COLO668 (cell line): ENCODE results near the gene KCND2.
A peak's percentile ranks its signal among the peaks of the same experiment; 100 is the strongest.
"Not testable (repeated sequence)": the region's sequence is repeated elsewhere in the genome, so short reads cannot be mapped to it uniquely, and the experiment has no call there.

Experiments used
- DNase-seq: peaks from one replicate; lab custom pipeline; 2025; ENCODE audit not compliant: unreplicated experiment; lab: John Stamatoyannopoulos, UW

Gene KCND2

DNA sequence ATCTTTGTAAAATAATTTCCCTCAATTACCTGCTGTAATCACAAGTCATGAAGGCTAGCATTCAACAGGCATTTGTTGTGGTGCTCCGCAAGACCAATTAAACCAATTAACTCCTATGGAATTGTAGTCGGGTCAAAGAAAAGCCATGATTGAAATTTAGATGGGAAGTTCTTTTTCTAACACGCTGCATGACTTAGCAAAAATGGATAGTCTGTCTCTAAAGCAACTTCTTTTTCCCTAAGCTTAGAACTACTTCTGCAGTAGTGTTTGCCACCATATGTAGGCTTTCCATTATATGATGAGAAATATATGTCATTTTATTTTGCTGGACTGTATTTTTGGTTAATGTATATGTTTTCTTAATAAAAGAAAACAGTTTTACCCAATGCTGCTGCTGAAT is 465.8 kb downstream of the KCND2 start:
- DNase-seq = no peak

DNA sequence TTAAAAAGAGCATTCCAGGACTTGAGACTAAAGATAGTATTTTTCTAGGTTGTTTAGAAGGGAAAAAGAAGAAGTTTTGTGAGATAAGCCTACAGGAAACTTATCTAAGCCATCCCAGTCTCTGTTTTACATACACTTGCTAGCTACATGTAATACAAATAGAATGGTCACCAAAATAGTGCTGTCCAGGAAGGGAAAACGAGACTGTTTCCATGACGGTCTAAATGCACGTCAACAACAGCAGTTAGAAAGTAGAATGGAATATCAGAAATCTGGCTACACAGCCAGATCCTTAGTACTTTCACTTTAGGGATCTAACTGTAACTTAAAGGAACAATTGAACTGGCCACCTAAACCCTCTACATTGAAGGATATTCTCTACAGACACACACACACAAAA is 467.4 kb downstream of the KCND2 start:
- DNase-seq = peak; percentile 6

DNA sequence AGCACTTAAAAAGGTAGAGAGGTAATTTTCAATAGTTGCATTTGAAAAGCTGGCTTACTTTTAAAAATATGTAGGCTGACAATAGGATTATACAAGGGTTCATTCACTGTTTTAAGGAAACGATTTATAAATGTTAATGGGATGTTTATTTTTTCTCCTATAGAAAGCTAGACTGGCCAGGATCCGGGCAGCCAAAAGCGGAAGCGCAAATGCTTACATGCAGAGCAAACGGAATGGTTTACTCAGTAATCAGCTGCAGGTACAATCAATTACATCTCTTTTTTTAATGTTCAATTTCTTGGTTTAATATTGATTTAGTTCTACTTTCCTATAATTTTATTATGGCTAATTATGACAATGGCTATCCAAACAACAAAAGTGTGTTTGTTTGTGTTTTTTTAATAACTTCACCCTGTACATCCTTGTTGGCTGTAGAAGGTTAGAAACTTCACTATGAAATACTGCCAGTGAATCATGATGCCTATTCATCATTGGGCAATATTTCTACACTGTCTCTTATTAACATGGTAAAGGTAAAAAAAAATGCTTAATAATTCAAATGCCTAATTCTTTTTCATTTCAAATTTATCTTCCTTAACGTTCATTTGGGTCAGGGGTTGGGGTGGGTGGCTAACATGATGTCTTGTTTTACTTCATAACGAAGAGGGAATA is 468.5 kb downstream of the KCND2 start:
- peak; percentile 56 for DNase-seq

DNA sequence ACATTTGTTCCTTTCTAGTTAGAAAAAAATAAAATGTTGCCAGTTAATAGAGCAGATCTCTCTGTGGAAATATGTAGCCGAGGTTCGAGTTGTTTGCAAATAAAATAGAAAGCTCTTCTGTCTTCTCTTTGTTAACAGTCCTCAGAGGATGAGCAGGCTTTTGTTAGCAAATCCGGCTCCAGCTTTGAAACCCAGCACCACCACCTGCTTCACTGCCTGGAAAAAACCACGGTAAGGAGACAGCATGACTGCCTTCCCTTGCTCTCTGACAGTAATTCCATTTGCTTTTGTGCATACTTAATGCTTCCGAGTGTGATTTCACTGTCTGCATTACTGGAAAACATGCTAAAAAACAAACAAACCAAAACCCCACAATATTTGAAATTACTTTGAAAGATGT is 469.4 kb downstream of the KCND2 start:
- DNase-seq = peak; percentile 76

DNA sequence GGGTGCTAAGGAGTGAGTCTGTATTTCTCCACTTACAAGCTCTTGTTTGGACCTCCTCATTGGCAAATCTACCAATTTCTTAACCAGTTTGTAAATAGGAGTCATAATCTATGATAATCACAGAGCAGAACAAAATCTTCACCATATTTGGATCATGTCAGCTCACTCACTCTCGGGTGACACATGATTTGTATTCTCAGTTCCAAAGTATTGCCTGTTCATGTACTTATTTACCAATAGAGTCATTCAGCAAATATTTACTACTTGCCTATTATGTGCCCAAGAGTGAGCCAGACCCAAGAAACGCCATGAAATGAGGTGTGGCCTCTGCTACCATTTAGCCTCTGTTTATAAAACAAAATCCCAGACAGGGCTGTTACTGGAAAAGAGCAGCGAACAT is 470.2 kb downstream of the KCND2 start:
- peak; percentile 14 for DNase-seq

DNA sequence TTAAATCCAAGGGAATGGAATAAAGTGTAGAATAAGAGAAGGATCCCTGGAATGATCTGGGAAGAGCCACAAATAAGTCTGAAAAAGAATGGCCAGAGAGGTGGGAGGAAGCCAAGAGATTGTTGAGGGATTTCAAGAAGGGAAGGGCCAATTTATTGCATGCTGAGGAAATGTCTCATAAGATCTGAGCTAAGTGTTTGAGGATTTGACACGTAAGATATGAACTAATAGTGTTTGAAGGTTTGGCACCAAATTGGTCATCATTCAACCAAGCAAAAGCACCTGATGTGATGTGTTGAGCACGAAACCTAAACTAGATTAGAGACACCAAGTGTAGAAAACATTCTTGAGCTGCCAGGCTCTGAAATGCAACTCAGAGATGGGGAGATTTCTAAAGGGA is 487.1 kb downstream of the KCND2 start:
- no peak for DNase-seq

DNA sequence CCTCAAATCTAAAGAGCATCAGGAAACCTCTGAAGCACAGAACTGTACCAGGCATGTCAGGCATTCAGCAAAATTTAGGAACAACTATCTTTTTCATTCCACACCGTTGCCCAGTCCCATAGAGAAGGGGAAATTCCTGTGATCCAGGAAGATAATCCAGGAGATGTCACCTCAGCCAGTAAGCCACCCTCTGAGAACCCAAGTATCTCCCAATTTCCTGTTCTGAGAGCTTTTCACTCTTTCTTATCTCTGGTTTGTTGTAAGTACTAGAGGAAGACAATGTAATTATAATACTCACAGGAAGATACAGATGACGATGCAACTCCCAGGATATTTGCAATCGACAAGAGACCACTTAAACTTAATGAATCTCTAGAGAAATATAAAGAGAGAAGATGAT is 487.9 kb downstream of the KCND2 start:
- no peak for DNase-seq

DNA sequence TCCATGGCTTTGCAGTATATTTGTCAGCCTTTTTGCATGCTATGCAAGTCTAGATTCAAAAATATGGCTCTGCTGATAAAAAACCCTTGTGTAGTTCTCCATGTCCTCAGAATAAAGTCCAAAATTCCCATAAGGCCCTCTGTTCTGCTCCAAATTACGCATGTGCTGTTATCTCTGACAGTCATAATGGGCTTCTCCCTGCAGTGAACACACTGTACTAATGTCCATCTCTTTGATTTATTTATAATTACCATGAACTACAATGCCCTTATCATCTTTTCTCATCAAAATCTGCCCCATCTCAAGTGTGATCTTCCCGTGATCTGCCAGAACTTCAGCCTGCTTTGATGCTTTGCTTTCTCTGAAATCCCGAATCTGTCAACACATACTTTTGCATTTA is 497.2 kb downstream of the KCND2 start:
- no peak for DNase-seq

DNA sequence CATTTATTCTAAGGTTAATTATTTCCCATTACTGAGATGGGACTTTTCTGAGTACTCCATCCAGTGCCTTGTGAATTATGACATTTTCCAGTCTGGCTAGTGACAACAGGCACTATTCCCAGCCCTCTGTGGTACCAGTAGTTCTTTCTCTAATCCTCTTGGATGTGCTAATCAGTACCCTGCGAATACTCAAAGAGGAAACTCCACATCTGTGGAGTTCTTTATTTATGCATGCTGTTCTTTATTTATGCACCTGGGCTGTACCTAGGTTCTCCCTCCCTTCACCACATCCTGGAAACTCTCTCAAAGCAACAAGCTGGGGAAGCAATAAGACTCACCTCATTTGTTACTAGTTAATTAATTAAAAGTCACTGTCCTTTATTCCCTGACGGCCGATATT is 501.5 kb downstream of the KCND2 start:
- no peak for DNase-seq

DNA sequence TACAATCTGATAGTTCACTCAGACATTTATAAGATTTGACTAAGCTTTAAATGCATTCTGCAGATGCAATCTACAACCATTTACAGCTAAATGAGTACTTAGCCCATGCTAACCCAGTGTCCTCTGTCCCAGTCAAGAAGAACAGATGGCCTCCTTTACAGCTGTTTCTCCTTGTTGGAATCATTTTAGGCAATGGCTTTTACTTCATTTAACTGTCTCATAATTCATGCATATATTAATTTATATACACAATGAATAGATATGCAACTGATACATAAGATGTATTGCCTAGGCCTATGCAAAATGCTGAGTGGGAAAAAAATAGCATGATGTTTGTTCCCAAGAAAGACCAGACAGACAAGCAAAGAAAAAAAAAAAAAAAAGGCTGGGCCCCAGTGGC is 502.8 kb downstream of the KCND2 start:
- DNase-seq = no peak

DNA sequence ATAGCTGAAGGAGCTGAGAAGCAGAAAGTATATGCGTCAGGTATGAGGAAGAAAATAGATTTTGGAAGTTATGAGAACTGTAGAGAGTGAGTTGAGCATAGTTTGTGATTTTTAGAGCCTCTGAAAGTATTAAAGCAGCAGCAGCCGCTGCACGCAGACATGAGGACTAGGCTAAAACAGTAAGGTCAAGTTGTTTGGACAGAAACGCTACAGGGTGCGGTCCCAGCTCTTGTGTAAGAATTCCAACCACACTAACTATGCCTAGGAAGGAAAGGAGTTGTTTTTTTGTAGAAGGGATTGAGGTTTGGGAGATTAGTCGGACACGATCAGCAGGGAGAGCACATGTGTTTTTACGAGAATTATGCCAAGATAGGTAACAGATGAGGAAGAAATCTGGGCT is 506.1 kb downstream of the KCND2 start:
- DNase-seq = not testable (repeated sequence)

DNA sequence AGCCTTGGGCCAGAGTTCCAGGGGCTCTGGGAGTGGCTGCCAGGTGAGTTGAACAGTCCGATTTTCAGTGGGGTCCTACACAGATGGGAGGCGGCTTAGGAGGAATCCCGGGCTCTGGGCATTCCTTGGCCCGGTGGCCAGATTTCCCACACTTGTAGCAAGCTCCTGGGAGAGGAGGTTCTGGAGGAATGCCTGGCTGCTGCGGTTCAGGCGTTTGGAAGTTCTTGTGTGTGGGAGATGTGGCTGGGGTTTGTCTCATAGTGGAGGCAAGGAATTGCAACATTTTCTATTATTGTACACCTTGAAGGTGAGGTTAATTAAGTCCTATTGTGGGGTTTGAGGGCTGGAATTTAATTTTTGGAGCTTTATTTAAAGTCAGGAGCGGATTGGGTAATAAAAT is 507.5 kb downstream of the KCND2 start:
- not testable (repeated sequence) for DNase-seq

DNA sequence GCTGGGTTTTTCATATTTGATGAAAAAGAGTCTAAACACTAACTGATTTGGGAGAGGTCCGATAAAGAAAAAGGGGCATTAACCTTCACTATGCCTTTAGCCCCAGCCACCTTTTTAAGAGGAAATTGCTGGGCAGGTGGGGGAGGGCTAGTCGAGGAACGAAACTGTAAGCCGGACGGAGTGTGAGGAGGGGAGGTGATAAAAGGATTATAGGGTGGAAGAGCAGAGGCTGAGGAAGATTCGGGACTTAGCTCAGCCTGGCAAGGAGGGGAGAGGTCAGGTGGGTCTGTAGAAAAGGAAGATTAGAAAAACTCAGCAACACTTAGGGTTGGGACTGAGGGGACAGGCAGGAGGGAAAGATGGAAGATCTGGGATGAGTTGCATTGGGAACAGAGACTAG is 508.0 kb downstream of the KCND2 start:
- DNase-seq = no peak

DNA sequence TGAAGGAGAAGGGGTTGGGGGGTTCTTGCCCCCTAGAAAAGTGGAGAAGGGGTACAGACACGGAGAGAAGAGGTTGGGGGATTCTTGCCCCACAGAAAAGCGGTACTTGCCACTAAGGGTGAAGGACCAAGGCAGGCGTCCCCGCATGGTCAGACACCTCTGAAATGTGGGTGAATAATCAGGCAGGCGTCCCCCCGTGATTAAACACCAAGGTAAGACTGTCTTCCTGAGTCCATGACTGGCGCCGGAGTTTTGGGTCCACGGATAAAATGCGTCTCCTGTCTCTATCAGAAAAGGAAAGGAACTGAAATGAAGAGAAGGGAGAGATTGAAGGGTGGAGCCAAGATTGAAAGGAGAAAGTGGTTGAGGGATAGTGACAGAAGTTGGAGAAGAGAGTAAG is 508.9 kb downstream of the KCND2 start:
- DNase-seq = not testable (repeated sequence)

DNA sequence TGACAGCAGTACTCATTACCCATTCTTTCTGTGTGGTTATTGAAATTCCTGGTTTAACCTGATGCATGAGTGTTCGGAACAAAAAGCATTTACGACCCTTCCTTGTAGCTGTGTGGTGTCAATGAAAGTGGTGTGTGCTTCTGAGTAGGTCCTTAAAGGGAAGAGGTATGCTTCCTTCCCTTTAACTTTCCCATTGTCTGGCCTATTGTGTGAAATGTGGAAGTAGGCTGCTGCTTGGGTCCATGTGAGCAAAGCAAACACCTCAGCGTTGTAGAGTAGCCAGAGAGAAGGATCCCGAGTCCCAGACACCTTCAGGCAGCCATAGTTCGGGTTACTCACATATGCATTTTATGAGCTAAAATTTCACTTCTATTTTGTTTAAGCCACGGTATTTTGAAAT is 510.3 kb downstream of the KCND2 start:
- no peak for DNase-seq

DNA sequence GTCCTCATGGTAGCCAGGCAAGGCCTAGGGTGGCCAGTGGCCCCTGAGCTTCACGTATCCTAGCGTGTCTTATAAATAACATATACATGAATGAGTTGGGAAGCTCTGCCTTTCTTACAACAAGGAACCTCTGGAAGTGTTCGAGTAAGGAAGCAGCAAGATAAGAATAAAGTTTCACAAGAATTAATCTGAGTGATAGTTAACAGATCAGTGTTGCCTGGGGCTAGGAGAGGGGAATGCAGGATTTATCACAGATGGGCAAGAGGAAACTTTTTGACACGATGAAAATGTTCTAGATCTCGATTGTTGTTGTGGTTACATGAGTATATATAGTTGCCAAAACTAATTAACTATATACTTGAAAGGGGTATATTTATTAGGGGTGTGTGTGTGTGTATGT is 510.7 kb downstream of the KCND2 start:
- DNase-seq = no peak

DNA sequence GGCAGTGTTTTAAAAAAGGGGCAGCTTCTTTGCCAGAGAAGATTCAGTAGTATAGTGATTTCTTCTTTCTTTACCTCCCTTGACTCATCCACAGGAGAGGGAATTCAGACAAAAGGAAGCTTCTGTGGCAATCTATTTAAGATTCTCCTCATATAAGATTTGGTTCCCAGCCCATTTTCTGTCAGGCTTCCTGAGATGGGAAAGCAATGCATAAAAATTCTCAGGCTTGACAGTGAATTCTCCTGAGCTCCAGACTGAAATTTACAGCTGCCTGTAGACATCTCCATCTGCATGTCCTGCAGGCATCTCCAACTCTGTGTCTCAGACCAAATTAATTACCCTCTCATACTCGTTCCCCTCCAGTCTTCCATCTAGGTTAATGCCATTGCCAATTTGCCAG is 512.1 kb downstream of the KCND2 start:
- no peak for DNase-seq

DNA sequence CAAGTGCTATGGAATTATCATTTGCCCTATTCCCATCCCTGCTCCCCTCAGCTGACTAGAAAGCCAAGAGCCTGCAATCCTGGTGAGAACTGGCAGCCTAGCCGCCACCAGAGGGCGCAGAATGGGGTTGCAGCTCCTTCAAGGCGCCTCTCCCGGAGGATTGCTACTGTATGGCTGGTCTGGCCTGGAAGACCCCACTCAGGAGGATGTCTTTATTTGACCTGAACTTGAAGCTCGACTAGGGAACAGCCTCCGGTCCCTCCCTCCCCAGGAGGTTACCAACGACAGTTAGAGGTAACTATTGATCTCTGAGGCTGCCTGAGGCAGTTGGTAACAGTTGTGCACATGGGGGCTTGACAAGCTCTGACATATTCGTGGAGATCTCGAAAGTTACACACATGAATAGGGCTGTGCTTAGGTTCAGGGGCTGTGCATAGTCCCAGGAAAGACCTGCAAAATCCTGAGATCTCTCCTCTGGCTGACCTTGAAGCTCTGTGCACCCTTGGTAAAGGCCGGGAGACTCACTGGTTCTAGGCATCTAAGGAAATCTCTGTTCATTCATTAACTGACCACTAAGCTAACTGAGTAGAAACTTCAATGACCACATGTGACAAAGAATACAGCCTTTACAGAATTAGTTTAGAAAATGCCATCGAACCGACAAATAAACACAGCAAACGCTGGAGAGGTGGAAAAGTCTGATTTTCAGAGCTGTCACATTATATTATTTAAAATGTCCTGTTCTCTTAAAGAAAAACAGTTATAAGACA is 519.3 kb downstream of the KCND2 start:
- DNase-seq = peak; percentile 80

DNA sequence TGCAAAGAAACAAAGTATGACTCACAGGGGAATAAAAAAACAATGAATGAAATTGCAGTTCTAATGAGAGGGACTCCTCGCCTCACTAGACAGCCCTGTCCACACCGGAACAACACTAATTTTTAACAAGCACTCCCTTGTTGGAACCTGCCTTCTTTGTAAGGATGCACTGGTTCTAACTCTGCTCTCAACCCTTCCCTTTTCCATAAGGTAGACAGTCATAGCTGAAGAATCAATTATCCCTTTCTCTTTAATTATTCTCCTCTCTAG is 519.8 kb downstream of the KCND2 start:
- DNase-seq = no peak

DNA sequence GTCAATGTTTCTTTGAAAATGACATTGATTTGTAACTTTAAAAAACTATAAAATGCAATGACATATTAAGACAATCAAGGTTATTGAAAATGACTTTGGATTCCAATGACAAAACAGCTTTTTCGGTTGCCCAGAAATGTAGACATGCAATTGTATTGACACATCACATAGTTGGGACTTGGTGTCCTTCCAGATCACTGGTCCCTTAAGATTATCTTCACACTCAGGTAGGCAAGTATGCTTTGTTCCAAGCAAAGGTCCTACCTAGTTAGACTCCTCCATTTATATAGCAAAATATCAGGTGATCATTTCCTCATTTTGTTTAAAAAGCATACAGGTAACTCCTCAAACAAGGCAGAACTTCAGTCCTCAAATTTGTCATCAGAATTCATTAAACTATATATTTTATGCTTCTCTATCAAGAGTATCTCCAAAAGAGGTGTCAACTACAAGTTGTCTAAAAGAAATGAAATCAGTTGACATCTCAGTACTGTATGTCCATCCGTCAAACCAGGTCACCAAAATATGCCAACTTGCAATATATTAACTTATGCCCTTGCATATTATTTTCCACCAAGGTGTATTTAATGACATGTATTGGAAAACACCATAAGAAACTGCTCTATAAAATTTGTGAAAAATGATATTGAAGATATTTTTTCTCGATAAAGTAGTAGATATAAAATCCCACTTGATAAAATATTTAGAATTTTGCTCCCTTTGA is 520.4 kb downstream of the KCND2 start:
- DNase-seq = no peak

DNA sequence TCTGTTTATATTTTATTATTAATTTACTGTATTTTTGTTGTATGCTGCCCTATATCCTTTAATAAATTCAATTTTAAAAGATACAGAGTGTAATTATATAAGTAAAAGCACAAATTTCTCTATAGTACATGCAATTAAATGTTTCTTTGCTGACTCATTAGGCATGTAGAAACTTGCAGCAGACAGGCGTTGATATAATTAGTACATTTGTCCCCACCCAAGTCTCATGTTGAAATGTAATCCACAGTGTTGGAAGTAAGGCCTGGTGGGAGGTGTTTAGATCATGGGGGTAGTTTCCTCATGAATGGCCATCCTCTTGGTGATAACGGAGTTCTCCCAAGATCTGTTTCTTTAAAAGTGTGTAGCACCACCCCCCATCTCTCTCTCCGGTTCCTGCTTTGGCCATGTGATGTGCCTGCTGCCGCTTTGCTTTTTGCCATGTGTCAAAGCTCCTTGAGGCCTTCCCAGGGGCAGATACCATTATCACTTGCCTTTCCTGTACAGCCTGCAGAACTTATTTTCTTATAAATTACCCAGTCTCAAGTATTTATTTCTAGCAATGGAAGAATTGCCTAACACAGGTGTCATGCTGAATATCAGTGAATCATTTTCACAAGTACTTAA is 521.2 kb downstream of the KCND2 start:
- DNase-seq = no peak

DNA sequence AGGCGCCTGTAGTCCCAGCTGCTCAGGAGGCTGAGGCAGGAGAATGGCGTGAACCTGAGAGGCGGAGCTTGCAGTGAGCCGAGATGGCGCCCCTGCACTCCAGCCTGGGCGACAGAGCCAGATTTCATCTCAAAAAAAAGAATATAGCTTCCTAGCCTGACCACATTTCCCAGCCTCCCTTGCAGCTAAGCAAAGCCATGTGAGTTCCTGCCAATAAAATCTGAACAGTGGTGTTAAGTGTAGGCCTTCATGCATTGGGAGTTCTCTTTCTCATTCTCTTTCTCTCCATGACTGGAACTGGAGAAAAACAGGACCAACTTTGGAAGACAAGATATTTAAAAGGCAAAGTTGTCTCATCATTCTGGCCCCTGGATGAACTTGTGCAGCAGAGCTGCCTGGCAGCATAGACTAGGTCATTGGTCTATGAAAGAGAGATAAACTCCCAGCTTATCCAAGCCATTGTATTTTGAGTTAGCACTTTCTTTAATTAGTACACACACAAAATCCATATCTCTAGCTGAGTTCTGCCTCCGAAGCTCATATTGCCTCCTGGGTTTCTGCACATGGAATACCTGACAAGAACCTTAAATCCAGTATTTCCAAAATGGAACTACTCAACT is 524.2 kb downstream of the KCND2 start:
- no peak for DNase-seq
